HK-2 (cell line): Measurements from ENCODE around the gene DIO3.
"Not testable (repeated sequence)": the region's sequence is repeated elsewhere in the genome, so short reads cannot be mapped to it uniquely, and the experiment has no call there.

Experiments used
- DNase-seq: peaks from one replicate; pipeline ENCODE4 v3.0.0-alpha.2; 2018; ENCODE audit not compliant: unreplicated experiment

Gene DIO3

DNA sequence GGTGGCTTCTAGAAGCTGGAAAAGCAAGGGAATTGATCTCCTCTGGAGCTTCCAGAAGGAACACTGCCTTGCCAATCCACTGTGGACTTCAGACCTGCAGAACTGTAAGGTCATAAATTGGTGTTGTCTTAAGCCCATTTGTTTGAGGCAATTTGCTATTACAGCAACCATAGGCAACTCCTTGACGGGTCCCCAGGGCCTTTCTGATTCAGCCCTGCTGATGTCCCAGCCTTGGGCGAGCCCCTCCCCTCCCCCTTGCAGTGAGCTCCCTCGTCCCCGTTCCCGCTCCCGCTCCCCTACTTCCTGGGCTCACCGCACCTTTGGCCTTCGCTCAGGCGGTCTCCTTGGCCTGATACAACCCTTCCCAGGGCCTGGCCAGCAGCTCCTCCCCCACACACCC, 18.9 kb upstream of the DIO3 start:
- no peak for DNase-seq

DNA sequence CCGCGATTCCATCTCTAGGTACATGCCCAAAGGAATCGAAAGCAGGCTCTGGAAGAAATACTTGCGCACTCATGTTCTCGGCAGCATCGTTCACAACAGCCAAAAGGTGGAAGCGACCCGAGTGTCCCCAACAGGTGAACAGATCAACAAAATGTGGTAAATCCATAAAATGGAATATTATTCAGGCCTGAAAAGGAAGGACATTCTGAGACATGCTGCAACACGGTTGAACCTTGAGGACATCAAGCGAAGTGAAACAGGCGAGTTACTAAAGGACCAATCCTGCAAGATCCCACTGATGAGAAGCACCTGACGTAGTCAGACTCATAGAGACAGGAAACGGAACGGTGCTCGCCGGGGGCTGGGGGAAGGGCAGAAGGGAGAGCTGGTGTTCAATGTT, 17.5 kb upstream of the DIO3 start:
- DNase-seq = no peak

DNA sequence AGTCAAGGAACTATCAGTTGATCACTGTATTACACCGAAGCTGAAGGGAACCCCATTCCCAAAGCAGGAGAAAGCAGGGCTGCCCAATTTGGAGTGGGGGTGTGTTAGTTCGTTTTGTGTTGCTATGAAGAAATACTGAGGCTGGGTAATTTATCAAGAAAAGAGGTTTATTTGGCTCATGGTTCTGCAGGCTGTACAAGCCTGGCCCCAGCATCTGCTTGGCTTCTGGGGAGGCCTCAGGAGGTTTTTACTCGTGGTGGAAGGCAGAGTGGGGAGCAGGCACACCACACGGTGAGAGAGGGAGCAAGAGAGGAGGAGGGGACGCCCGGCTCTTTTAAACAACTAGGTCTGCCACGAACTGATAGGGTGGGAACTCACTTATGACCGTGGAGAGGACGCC, 16.7 kb upstream of the DIO3 start:
- DNase-seq = no peak

DNA sequence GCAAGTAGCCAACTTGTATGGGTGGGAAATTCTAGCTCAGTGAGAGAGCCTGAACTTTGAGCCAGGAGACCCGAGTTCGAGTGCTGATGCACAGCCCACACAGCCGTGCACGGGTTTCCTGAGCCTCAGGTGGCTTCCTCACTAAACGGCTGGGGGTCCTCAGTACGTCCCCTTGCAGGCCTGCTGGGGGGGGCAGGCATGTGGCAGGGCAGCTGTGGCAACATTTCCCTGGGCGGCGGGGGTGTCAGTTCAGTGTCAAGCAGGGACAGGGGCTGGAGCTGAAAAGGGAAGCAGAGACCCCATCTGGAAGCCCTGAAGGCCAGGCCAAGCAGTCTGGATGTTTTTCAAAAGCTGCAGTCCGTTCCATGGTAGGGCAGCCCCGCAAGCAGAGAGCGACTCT, 14.6 kb upstream of the DIO3 start:
- DNase-seq = no peak

DNA sequence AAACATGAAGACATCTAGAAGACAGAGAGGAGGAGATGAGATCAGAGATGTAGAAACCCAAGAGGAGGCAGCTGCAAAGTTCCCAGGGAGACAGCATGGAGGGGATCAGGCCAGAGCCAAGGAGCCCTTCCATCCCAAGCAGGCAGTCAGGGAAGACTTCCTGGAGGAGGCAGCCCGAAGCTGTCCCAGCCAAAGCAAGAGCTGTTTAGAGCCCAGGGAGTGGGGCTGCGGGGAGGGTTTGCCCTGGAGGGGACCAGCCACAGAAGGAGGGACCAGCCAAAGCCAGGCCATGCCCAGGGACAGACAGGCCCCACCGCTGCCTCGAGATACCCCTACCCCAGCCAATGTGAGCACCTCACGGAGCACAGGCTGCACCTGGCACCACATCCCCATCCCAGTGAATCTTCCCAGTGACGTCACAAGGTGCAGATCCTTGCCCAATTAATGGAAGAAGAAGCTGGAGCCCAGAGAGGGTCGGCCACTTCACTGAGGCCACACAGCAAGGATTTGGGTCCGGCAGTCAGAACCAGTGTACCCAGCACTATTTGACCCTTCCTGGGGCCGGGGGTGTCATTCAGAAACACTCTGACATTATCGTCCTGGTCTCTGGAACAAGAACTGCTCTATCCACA, 14.1 kb upstream of the DIO3 start:
- DNase-seq = no peak

DNA sequence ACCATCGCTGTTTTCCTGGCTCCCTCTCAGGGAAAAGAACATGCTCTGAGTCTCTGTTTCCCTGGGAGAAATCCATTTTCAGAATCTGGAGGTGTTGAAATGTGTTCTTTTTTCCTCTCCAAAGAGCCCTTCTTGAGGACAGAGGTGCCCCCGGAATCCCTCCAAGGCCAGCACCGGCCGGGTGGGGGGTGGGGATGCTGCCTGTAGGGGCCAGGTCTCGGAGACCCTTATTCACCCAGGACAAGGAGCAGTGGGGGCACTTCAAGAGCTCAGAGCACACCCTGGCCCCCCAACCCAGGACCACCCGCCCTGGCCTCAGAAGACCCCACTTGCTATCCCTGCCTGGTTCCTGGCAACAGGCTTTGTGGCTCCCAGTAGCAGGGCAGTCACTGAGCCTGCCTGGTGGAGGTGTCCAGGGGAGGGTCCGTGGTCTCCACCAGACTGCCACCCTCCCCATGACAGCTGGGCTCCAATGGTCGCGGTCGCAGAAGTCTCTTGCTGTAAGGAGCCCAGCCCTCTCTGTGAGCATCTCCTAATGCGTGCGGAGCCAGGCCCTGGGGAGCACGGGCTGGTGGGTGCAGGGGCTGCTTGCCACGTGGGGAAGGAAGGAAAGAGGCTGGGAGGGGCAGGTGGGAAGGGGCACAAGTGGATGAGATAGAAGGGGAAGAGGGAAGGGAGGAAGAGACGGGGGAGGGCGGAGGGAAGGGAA, 13.2 kb upstream of the DIO3 start:
- no peak for DNase-seq

DNA sequence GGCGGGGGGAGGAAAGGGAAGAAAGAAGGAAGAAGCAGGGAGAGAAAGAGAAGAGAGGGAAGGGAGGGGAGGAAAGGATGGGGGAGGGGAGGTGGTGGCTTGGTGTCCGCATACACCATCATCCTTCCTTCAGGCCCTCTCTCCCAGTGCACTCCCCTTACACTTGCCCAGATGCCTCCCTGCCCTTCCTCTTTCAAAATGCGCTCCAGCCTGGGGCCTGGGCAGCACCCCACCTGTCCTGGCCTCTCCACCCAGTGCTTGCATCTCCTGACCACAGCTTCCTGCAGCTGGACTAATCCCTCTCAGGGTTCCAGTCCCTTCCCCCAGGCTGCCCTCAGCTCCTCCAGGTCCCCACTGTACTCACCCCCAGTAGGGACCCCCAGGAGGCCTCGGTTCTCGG, 12.6 kb upstream of the DIO3 start:
- no peak for DNase-seq

DNA sequence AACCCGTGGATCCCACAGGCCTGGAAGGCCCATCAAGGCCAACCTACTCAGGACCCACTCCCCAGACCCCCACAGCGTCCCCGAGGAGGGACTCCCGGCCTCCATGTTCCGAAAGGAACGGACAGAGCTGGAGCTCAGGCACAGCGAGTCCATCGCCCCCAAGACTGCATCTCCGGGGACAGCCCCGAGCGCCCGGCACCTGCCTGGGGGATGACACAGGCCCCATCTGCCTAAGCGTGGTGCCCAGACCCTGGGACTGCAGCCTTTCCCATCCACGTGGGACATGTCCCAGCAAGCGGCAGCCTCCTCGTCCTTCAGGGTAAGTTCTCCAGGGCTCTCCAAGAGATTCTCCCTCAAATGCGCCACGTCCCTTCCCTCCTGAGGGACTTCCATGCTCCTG, 12.1 kb upstream of the DIO3 start:
- DNase-seq = no peak

DNA sequence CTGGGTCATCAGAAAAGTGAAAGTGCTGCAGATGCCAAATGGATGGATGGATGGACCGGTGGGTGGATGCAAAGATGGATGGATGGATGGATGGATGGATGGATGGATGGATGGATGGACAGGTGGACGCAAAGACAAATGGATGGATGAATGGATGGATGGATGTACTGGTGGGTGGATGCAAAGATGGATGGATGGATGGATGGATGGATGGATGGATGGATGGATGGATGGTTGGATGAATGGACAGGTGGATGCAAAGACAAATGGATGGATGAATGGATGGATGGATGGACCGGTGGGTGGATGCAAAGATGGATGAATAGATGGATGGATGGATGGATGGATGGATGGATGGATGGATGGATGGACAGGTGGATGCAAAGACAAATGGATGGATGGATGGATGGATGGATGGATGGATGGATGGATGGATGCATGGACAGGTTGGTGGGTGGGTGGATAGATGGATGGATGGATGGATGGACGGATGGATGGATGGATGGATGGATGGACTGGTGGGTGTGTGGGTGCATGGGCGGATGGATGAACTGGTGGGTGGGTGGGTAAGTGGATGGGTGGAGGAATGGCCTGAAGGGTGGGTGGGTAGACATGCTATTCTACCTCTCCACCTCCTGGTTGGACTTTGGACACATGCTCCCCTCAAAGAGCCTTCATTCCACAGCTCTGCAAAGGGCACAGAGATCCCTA, 10.9 kb upstream of the DIO3 start:
- not testable (repeated sequence) for DNase-seq

DNA sequence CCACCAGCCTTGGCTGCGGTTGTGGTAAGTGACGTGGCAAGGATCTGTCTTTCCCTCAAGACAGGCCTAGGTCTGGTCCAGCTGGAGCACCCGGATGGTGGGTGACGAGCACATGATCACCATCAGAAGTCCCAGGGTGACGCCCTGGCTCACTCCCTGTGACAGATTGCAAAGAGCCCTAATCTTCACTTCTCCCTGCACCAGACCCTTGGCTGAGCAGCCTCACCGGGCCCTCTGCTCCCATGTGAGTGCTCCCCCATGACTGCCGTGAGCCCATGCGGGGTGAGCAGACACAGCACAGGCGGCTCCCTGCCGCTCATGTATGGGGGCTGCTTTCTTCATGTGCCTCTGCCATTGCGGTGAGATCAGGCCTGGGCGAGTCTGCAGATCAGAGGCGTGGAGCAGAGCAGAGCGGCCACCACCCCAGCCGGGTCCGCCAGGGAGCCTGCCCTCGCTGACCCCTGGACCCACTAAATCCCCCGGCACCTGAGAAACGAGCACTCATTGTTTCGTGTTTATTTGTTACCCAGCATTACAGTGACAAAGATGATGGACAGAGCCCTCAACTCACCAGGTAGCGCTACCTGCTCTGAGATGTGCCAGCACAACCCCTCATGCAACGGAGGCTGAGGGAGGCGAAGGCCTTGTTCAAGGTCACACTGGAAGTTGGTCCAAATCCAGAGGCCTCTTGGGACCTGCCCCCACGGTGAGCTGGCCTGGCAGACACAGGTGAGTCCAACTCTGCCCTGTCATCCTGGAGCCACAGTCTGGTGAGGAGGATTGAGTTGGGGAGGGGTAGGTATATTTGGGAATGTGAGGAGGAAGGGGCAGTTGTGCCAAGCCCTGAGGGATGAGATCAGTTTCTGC, 9.3 kb upstream of the DIO3 start:
- DNase-seq = no peak

DNA sequence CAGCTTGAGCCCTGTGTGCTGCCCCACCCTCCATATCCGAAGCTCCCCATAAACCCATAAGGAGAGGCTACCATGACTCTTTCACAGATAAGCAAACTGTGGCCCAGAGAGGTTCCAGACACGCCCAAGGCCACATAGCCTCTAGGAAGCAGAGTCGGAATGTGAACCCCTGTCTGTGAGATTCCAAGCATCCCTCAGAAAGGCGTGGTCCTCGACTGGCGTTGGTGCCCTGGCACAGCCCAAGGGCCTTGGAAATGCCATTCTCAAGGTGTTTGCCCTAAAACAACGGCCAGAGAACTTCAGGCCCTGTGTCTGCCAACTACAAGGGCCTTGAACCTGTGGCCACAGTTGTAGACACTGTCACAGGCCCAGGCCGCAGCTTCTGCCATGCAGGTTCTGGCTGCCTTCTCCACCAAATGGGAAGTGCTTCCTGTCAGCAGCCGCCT, 8.5 kb upstream of the DIO3 start:
- no peak for DNase-seq

DNA sequence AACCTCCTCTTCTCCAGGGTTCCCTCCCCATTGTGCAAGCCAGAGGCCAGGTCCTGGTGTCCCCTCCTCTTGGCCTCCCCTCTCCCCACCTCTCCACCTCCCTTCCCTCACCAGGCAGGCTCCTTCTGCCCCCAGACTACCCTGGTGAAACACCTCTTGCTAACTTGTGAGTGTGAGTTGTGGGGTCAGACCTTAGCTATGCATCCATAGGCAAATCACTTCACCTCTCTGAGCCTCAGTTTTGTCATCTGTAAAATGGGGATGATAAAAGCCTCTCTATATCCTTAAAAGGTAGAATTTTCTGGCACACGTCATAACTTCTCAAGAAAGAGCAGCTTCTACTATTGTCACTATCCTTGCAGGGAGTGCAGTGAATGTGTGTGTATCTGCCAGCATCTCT, 7.9 kb upstream of the DIO3 start:
- no peak for DNase-seq

DNA sequence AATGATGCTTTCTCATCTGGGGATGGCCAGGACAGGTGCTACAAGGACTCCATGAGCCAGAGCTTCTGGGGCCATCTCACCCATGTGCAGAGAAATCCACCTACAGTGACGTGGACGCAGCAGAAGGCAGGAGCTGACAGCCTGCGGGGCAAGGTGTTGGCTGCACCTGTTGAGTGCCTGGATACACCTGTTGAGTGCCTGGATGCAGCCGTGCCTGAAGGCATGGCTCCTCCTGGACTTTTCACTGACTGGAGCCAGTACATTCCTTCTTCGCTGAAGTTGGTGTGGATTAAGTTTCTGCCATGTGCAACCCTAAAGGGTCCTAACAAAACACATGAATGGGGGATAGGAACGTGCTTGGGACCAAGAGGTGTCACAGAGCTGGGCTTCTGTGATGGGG, 7.4 kb upstream of the DIO3 start:
- DNase-seq = no peak

DNA sequence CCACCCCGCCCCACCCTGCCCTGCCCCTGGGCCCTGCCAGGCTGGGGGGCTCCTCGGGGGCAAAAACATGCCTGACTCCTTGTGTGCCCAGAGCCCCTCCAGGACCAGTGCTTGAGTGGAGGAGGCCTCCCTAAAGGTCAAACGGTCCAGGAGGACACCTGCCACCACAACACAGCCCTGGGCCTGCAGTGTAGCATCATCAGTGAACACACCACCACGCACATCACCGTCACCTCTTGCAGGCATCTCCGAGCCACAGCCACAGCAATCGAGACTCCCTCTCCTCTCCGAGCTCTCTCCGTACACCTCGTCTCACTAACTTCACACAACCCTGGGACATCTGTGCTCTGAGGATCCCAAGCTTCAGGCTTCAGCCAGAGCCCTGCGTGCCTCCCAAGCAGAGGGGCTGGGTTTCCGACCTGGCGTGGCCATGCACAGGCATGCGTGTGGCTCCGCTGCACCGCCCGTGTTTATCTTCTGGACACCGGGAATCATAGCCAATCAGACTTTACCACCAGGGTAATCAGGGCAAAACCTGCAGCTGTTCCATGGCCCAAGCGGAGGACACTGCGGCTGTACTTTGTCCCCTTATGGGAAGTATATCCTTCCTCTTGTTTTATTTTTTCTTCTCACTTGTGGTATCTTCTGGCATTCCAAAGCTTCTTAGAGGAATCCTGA, 6.2 kb upstream of the DIO3 start:
- DNase-seq = no peak

DNA sequence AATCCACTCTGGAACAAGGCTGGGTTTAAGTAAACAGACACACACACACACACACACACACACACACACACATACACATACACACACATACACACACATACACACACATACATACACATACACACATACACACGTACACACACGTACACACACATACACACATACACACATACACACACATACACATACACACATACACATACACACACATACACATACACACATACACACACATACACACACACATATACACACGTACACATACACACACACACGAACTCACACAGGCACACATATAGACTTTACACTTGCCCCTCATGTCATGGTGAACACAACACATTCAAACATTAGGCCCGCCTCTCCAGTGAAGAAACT, 5.6 kb upstream of the DIO3 start:
- not testable (repeated sequence) for DNase-seq

DNA sequence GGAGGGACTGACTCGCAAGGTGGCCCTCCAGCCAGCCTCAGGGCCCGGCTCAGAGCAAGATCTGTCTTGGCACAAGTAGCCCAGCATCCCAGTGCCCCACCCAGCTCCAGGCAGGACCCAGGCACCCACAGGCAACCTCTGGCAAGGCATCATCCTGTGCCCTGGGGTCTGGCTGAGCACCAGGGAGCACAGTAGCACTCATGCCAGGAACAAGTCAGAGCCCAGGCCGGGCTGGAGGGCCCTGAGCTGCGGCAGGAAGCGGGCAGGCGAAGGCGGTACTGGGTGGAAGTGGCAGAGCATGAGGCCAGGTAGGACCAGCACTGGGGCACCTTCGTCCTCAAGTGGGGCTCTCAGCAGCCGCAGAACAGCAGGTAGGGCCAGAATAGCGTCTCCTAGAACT, 5.2 kb upstream of the DIO3 start:
- DNase-seq = no peak

DNA sequence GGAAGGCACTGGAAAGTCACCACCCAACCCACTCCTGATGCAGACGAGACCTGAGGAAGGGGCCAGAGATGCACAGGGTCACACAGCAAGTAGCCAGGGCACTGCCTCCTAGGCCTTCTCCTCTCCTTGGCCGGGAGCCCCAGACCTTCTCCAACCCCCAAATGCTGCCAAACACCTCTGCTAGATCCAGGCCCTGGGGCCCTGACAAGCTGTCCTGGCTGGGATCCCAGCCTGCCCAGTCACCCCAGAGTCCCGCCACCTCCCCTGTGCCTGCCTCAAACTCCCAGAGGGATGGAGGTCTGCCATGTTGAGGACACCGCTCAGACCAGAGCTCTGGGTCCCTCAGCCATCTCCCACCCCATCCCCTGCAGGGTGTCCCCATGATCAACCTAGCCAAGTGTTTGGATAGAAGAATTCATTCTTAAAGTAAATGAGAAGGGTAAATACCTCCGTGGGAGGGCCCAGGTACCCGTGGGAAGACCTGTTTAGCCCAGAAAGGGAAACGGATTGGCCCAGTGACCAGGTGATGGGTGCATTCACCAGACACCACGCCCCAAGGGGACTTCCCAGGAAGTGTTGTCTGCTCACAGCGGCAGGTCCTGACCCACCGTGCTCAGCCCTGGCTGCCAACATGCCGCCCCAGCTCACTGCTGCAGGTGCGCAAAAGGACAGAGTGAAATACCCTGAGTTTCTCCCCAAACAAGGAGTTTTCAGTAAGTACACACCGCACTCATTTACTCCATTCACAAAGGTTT, 4.6 kb upstream of the DIO3 start:
- DNase-seq = no peak

DNA sequence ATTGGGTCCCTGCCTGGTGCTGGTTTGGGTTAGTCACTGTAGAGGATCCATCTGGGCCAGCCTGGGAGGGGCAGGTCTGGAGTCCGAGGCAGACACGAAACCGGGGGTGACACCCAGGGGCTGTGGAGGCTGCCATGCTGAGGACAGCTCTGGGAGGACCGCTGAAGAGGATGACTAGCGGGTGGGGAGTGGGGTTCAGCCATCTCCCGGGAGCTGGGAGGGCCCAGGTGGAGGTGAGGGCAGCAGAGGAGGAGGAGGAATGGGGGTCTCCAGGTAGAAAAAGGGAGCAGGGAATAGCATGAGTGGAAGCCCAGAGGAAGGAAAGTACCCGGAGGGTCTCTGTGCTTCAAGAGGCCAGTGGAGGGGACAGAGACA, 4.0 kb upstream of the DIO3 start:
- DNase-seq = no peak

DNA sequence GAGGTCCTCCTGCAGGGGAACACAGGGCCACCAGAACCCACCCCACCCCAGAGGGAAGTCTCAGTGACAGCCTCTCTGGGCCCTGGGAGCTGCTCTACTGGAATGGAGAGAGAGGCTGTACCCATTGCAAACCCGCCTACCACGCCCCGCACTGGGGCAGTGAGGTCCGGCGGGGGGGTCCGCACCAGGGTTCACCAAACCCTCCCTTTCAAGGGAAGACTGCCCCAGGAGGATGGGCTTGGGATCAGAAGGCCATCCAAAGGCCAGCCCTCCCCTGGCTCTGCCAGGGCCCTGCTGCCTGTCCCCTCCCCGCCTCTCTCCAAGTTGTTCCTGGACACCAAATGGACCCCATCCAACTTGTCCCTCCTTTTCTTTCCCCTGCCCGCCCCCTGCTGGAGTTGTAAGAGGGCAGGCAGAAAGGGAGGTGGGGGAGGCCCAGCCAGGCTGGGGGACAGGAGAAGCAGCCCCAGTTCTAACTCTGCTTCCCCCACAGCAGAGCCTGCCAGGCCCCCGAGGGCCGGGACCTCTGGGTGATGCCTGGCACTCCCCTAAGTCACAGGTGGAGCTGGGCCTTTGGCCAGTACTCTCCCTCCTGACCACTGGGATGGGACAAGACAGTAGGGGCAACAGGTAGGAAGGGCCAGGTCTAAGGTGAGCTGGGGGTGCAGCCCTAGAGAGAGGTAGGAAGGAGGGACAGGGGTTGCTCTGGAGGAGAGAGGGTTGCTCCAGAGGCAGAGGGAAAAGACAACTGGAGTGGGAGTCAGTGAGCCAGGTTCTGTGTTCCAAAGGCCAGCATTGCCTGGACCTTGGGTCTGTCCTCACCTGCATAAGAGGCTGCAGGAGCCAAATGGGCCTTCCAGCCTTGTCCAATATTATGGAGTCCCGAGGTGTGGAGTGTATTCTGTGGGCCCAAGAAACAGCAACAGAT, 3.2 kb upstream of the DIO3 start:
- no peak for DNase-seq

DNA sequence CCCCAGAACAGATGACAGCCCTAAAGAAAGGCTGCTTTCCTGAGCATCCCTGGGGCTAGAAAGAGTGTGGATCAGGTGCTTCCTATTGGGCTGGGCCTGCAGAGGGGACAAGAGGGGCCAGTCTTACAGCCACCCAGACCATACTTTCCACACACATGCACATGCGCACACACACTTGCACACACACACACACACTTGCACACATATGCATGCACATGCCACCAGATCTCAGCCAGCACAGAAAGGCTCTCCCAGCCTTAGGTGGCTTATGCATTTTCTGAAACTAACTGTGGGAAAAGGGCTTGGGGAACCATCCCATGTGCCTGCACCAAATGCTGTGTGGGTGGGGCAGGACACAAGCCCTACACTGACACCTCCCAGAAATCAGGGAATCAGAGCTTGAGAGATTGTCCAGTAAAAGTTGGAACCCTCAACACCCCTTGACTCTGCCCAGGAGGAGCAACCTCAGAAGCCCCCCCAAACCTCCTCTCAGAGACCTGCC, 2.5 kb upstream of the DIO3 start:
- DNase-seq = no peak
